Measurements from ENCODE around the gene TET2. TPM values are rescaled to one million over a fixed set of nuclear protein-coding genes. Genes with fewer than 3 reads are reported as not detected.
"Not testable (repeated sequence)": the region's sequence is repeated elsewhere in the genome, so short reads cannot be mapped to it uniquely, and the experiment has no call there.

TET2 gene
- total RNA-seq, 2 donors from 2014 or later = 34.2 to 43.1 TPM

DNA sequence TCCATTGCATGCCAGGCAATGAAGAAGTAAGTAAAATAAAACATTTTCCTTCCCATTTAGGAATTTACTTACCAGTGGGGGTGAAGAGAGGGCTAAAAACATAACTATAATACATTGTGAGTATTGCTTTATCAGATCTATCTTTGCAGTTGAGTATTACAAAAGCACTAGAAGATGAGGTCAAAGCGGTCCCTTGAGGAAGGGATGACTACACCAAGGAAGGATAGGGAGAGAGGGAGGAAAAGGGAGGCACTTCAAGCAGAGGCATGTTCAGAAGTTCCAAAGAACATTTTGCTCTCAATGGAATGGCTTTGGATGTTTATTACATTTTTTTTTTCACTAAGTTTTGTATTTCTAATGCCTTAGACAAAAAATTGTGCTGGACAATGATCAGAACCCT lies 127.8 kb downstream of the TET2 start:
- Mint-ChIP-seq H3K4me1 (ENCODE audit: low read depth) (peaks cover 60% of the 10 kb centered on the region), H3K36me3 (ENCODE audit: insufficient read depth in 2 of 2) (peaks cover 38 to 55% of the 10 kb centered on the region in 2 donors), H3K27me3 (ENCODE audit: low read depth) (no peaks in the 10 kb centered on the region), H3K9me3 (peaks cover 0 to 4% of the 10 kb centered on the region in 2 donors), H3K4me3 (no peak overlapping the region), H3K27ac (peak overlapping the region; percentile 57)
- ATAC-seq (replicated peaks in 1 of 2) = peak in 1 of 2 donors; percentile 32
- DNase-seq = no peak

DNA sequence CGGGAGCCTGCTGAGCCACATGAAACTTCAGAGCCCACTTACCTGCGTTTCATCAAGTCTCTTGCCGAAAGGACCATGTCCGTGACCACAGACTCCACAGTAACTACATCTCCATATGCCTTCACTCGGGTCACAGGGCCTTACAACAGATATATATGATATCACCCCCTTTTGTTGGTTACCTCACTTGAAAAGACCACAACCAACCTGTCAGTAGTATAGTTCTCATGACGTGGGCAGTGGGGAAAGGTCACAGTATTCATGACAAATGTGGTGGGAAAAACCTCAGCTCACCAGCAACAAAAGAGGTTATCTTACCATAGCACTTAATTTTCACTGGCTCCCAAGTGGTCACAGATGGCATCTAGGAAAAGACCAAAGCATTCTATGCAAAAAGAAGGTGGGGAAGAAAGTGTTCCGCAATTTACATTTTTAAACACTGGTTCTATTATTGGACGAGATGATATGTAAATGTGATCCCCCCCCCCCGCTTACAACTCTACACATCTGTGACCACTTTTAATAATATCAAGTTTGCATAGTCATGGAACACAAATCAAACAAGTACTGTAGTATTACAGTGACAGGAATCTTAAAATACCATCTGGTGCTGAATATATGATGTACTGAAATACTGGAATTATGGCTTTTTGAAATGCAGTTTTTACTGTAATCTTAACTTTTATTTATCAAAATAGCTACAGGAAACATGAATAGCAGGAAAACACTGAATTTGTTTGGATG lies 129.9 kb downstream of the TET2 start:
- ATAC-seq (replicated peaks in 1 of 2) = peak in 1 of 2 donors; percentile 28
- H3K4me3 Mint-ChIP-seq = no peak overlapping the region
- H3K4me1 Mint-ChIP-seq (ENCODE audit: low read depth) = peaks cover 70% of the 10 kb centered on the region
- H3K9me3 Mint-ChIP-seq = no peaks in the 10 kb centered on the region
- H3K27me3 Mint-ChIP-seq (ENCODE audit: low read depth) = no peaks in the 10 kb centered on the region
- peaks cover 24 to 37% of the 10 kb centered on the region in 2 donors for H3K36me3 Mint-ChIP-seq (ENCODE audit: insufficient read depth in 2 of 2)
- H3K27ac Mint-ChIP-seq = no peak overlapping the region
- DNase-seq = no peak

- peaks cover 58% of the 10 kb centered on the region for H3K4me1 Mint-ChIP-seq (ENCODE audit: low read depth)
- H3K36me3 Mint-ChIP-seq (ENCODE audit: insufficient read depth in 2 of 2) = peaks cover 17 to 29% of the 10 kb centered on the region in 2 donors
- no peaks in the 10 kb centered on the region for H3K27me3 Mint-ChIP-seq (ENCODE audit: low read depth)
- DNase-seq = no peak
- peaks cover 0 to 2% of the 10 kb centered on the region in 2 donors for H3K9me3 Mint-ChIP-seq
- no peak overlapping the region for H3K27ac Mint-ChIP-seq
- no peak overlapping the region for H3K4me3 Mint-ChIP-seq
- no peak for ATAC-seq (replicated peaks in 1 of 2)
Measured at GRCh38 chr4:105277702-105278101, 131.0 kb downstream of the TET2 start.

DNA sequence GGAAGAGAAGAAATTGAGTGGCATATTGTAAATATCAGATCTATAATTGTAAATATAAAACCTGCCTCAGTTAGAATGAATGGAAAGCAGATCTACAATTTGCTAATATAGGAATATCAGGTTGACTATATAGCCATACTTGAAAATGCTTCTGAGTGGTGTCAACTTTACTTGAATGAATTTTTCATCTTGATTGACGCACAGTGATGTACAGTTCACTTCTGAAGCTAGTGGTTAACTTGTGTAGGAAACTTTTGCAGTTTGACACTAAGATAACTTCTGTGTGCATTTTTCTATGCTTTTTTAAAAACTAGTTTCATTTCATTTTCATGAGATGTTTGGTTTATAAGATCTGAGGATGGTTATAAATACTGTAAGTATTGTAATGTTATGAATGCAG lies 132.6 kb downstream of the TET2 start:
- peaks cover 42% of the 10 kb centered on the region for H3K4me1 Mint-ChIP-seq (ENCODE audit: low read depth)
- H3K36me3 Mint-ChIP-seq (ENCODE audit: insufficient read depth in 2 of 2) = peaks cover 17% of the 10 kb centered on the region in 2 donors
- H3K27me3 Mint-ChIP-seq (ENCODE audit: low read depth) = no peaks in the 10 kb centered on the region
- DNase-seq (no peak), ATAC-seq (replicated peaks in 1 of 2) (peak; percentile 65 to 71)
- peak overlapping the region; percentile 75 for H3K27ac Mint-ChIP-seq
- peak overlapping the region in 1 of 2 donors; percentile 13 for H3K4me3 Mint-ChIP-seq
- peaks cover 0 to 2% of the 10 kb centered on the region in 2 donors for H3K9me3 Mint-ChIP-seq

DNA sequence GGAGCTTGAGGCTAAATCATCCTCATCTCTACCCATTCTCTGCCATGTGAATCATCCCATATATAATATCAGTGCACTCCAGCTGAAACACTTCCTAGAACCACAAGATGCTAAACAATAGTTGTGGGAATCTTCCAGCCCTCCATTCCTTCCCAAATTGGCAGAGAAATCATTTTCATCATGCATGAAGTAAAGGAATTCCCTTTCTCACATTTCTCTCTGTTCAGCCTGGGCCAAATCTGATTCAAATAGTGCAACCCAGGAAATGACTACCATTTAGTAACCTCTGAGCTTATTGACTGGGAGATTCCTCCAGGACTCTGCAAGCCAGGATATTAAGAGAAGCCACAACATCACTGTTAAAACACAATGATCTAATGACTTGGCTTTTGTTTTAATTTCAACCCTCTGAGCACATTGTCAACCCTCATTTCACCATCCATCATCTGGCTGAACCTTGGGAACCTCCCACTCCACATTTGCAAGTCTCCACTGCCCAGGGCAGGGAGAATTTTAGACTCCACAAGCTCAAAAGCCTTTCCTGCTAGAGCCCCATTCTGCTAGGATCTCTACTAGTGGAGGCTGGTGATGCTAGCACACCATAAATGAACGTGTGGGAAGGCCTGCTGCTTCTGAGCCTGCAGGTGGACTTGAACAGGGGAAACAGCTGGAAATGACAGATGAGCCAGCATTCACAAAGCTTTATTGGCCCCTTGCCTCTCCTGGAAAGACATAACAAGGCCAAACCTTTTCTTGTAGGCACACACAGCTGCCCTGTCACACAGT lies 133.9 kb downstream of the TET2 start:
- Mint-ChIP-seq H3K27ac (peak overlapping the region; percentile 72), H3K27me3 (ENCODE audit: low read depth) (no peaks in the 10 kb centered on the region), H3K36me3 (ENCODE audit: insufficient read depth in 2 of 2) (peaks cover 8 to 9% of the 10 kb centered on the region in 2 donors), H3K9me3 (peaks cover 3% of the 10 kb centered on the region in 2 donors), H3K4me1 (ENCODE audit: low read depth) (peaks cover 37% of the 10 kb centered on the region), H3K4me3 (no peak overlapping the region)
- DNase-seq (no peak), ATAC-seq (replicated peaks in 1 of 2) (peak in 1 of 2 donors; percentile 41)

DNA sequence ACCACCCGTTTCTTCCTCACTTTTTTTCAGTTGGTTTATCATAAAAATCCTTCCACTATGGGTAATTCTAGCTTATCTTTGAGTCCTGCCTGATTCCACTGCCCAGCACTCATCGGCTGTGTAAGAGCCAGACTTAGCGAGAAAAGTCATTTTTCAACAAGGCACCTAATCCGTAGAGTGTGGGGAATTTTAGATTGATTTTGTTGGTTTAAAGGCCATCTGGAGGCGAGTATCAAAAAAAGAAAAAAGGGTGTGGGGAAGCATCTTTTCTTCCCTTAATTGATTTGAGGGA lies 134.4 kb downstream of the TET2 start:
- no peak for ATAC-seq (replicated peaks in 1 of 2)
- Mint-ChIP-seq H3K36me3 (ENCODE audit: insufficient read depth in 2 of 2) (peaks cover 4 to 5% of the 10 kb centered on the region in 2 donors), H3K4me1 (ENCODE audit: low read depth) (peaks cover 34% of the 10 kb centered on the region)

DNA sequence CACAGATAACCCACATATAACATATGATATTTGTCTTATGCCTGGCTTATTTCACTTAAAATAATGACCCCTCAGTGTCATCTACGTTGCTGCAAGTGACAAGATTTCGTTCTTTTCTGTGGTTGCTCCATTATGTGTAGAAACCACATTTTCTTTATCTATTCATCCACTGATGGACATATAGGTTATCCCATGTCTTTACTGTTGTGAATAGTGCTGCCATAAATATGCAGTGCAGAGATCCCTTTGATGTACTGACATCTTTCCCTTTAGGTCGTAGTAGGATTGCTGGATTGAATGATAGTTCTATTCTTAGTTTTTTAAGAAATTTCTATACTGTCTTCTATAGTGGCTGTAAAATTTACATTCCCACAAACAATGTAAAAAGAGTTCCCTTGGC lies 135.8 kb downstream of the TET2 start:
- Mint-ChIP-seq H3K9me3 (peaks cover 3 to 11% of the 10 kb centered on the region in 2 donors), H3K27ac (no peak overlapping the region), H3K4me3 (no peak overlapping the region), H3K4me1 (ENCODE audit: low read depth) (peaks cover 30% of the 10 kb centered on the region), H3K27me3 (ENCODE audit: low read depth) (no peaks in the 10 kb centered on the region), H3K36me3 (ENCODE audit: insufficient read depth in 2 of 2) (peaks cover 3 to 7% of the 10 kb centered on the region in 2 donors)
- DNase-seq (no peak), ATAC-seq (replicated peaks in 1 of 2) (no peak)

More for the DNA sequence above, 134.4 kb downstream of the TET2 start:
- Mint-ChIP-seq H3K4me3 (no peak overlapping the region), H3K27ac (no peak overlapping the region), H3K27me3 (ENCODE audit: low read depth) (no peaks in the 10 kb centered on the region), H3K9me3 (peaks cover 3 to 4% of the 10 kb centered on the region in 2 donors)
- DNase-seq = no peak

DNA sequence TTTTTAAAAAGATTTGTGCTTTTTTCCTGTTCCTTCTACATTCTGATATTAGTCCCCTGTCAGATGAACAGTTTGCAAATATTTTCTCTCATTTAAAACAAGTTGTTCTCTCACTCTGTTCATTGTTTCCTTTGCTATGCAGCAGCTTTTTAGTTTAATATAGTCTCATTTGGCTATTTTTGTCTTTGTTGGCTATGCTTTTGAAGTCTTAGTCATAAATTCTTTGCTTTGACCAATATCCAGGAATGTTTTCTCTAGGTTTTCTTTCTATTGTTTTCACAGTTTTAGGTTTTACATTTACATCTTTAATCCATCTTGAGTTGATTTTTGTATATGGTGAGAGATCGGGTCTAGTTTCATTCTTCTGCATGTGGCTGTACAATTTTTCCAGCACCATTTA lies 136.8 kb downstream of the TET2 start:
- Mint-ChIP-seq H3K9me3 (peaks cover 3 to 15% of the 10 kb centered on the region in 2 donors), H3K4me3 (no peak overlapping the region), H3K27ac (no peak overlapping the region), H3K4me1 (ENCODE audit: low read depth) (peaks cover 22% of the 10 kb centered on the region), H3K36me3 (ENCODE audit: insufficient read depth in 2 of 2) (peaks cover 6 to 10% of the 10 kb centered on the region in 2 donors), H3K27me3 (ENCODE audit: low read depth) (no peaks in the 10 kb centered on the region)
- ATAC-seq (replicated peaks in 1 of 2) (no peak), DNase-seq (no peak)

- Mint-ChIP-seq H3K4me3 (no peak overlapping the region), H3K9me3 (peaks cover 6 to 18% of the 10 kb centered on the region in 2 donors), H3K36me3 (ENCODE audit: insufficient read depth in 2 of 2) (peaks cover 10 to 13% of the 10 kb centered on the region in 2 donors), H3K27me3 (ENCODE audit: low read depth) (no peaks in the 10 kb centered on the region), H3K27ac (no peak overlapping the region), H3K4me1 (ENCODE audit: low read depth) (peaks cover 5% of the 10 kb centered on the region)
- no peak for ATAC-seq (replicated peaks in 1 of 2)
- DNase-seq = no peak
Measured at GRCh38 chr4:105288121-105288520, 141.4 kb downstream of the TET2 start.

DNA sequence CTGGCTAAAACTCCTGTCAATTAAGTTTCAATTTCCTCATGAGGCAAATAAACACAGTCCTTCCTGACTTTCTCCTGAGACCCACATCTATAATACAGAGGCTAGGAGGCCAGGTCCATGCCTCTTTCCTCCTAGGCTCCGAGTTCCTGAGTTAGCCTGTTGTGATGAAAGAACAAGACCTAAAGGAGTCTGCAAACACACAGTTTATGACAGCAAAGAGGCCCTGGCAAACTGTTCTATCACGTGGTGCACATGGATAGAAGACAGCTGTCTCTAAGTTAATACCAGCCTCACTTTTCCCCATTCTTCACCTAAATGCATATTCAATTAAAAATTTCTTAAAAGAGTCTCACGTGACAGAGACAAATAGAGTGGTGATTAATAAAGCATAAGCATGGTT lies 145.2 kb downstream of the TET2 start:
- Mint-ChIP-seq H3K4me3 (no peak overlapping the region), H3K9me3 (peaks cover 6 to 11% of the 10 kb centered on the region in 2 donors), H3K27me3 (ENCODE audit: low read depth) (no peaks in the 10 kb centered on the region), H3K36me3 (ENCODE audit: insufficient read depth in 2 of 2) (peaks cover 7 to 10% of the 10 kb centered on the region in 2 donors), H3K27ac (no peak overlapping the region), H3K4me1 (ENCODE audit: low read depth) (no peaks in the 10 kb centered on the region)
- DNase-seq (no peak), ATAC-seq (replicated peaks in 1 of 2) (no peak)

DNA sequence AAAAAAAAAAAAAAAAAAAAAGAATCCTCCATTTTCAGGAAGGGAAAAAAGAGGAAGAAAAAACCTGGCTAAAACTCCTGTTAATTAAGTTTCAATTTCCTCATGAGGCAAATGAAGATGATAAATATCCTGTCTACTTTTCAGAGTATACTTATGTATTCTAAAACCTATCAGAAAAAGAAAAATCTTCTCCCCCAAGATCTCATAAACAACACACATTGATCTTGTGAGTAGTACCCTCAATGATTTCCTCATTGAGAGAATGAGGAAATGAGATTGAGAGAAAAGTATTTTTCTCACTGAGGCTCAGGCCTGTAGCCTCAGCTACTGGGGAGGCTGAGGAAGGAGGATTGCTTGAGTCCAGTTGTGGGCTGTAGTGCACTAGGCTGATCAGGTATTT lies 146.7 kb downstream of the TET2 start:
- Mint-ChIP-seq H3K4me3 (no peak overlapping the region), H3K9me3 (peaks cover 10 to 12% of the 10 kb centered on the region in 2 donors), H3K27me3 (ENCODE audit: low read depth) (no peaks in the 10 kb centered on the region), H3K4me1 (ENCODE audit: low read depth) (no peaks in the 10 kb centered on the region), H3K36me3 (ENCODE audit: insufficient read depth in 2 of 2) (peaks cover 10 to 12% of the 10 kb centered on the region in 2 donors), H3K27ac (no peak overlapping the region)
- ATAC-seq (replicated peaks in 1 of 2) = no peak
- DNase-seq = no peak

- ATAC-seq (replicated peaks in 1 of 2) (no peak), DNase-seq (no peak)
- no peak overlapping the region for H3K27ac Mint-ChIP-seq
- peaks cover 26 to 33% of the 10 kb centered on the region in 2 donors for H3K36me3 Mint-ChIP-seq (ENCODE audit: insufficient read depth in 2 of 2)
- H3K9me3 Mint-ChIP-seq = peaks cover 26 to 30% of the 10 kb centered on the region in 2 donors
- no peaks in the 10 kb centered on the region for H3K4me1 Mint-ChIP-seq (ENCODE audit: low read depth)
- H3K27me3 Mint-ChIP-seq (ENCODE audit: low read depth) = no peaks in the 10 kb centered on the region
- H3K4me3 Mint-ChIP-seq = no peak overlapping the region
Measured at GRCh38 chr4:105296672-105297071, 150.0 kb downstream of the TET2 start.

DNA sequence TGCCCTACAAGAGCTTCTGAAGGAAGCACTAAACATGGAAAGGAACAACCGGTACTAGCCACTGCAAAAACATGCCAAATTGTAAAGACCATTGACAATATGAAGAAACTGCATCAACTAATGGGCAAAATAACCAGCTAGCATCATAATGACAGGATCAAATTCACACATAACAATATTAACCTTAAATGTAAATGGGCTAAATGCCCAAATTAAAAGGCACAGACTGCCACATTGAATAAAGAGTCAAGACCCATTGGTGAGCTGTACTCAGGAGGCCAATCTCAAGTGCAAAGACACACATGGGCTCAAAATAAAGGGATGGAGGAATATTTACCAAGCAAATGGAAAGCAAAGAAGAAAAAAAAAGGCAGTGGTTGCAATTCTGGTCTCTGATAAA lies 152.4 kb downstream of the TET2 start:
- H3K4me3 Mint-ChIP-seq; H3K27me3 Mint-ChIP-seq (ENCODE audit: low read depth); ATAC-seq (replicated peaks in 1 of 2); H3K27ac Mint-ChIP-seq; H3K4me1 Mint-ChIP-seq (ENCODE audit: low read depth); DNase-seq: not testable (repeated sequence)
- Mint-ChIP-seq H3K36me3 (ENCODE audit: insufficient read depth in 2 of 2) (peaks cover 38 to 51% of the 10 kb centered on the region in 2 donors), H3K9me3 (peaks cover 35% of the 10 kb centered on the region in 2 donors)

Measured in activated T-cell treated with anti-CD3 and anti-CD28 coated beads, Interleukin-2, amount 50 U/mL, for 72 hours (primary cell).